Colon (tissue), 2 donors: ENCODE measurements around the gene PTPRM.

Source experiments
- FAIRE-seq: peaks from 2 replicates; lab custom pipeline; 2012; peaks lifted over from hg19 to GRCh38; lab: Jason Lieb, UNC
- donor health status: control.
- donor health status: control.

The PTPRM gene

DNA sequence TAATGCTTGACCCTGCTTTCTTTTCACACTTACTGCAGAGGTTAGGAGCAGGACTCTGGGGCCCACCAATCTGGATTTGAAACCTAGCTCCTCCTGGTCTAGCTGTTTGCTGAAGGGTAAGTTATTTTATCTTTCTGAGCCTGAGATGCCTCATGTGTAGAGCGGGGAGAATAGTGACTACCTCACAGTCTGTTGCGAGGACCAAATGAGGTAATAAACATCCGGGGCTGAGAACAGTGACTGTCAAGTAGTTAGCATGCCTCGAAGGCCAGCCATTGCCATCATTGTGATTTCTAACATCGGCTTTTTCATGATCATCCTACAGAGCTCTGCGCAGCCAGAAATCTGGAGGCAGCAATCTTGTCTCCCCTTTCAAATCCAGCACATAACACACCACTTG, 32.9 kb downstream of the PTPRM start:
- no peak for FAIRE-seq

GRCh38 chr18:7600528-7601245, 33.6 kb downstream of the PTPRM start:
- no peak for FAIRE-seq

GRCh38 chr18:7601246-7601615, 34.1 kb downstream of the PTPRM start:
- no peak for FAIRE-seq

DNA sequence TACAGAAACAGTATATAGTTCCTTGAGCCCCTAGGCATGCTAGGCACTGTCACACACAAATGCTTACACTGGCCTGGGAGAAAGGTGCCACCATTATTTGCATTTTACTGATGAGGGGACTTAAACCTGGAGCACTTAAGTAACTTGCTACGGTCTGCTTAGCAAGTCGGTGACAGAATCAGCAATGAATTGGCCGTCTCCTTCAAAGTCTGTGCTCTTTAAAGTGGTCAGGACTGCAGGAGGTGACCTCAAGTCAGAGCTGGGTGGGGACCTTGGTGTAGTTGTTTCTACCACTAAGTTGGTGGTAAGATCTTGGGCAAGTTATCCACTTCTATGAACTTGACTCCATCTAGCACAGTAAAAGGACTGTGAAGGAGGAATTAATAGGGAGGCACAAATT, 34.8 kb downstream of the PTPRM start:
- no peak for FAIRE-seq

GRCh38 chr18:7603259-7604000, 36.3 kb downstream of the PTPRM start:
- no peak for FAIRE-seq

- no peak for FAIRE-seq
These were observed 37.2 kb downstream of the PTPRM start for GRCh38 chr18:7604361-7604760.

GRCh38 chr18:7605705-7606104, 38.6 kb downstream of the PTPRM start:
- FAIRE-seq: no peak

DNA sequence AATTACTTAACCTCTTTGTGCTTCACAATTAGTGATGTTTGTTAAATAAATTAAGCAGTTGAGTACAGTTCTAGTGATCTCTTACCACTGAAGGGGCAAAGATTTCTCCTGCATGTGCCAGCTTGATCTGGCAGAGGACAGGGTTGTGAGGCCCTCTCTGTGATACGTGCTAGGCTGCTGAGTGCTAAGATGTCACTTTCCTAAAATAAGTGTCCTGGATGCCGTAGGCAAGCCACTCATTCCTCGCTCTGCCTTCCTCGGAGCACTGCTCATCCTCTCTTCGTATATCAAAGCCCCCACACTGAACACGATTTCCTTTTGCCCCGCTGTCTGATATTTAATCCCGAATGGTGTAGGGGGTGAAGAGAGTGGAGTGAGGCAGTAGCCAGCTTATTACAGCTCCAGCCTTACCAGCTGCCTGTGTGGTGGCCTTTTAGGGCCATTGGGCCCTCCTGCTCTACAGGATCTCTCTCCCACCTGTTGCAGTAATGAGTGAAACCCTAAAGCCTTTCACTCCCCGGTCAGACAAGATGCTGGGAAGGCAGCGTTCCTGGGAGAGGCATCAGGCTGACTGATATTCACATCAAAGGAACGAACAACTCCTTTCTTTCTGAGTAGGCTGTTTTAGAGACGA, 40.5 kb downstream of the PTPRM start:
- FAIRE-seq: no peak

DNA sequence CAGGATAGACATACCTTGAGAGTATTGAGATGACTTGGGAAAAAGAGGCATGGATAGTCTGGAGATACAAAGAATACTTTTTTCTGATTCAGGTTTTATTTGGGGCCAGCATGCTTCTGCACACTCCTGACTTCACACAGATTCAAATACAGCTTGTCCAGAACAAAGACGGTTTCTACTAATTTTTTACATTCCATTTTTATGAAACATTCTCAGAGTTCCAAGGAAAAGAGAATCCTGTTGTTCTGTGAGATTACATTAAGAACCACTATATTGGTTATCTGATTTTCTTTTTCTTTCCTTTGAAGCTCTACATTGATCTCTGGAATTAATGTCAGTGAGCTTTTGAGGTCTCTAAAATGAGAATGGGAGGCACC, 41.0 kb downstream of the PTPRM start:
- FAIRE-seq: no peak

DNA sequence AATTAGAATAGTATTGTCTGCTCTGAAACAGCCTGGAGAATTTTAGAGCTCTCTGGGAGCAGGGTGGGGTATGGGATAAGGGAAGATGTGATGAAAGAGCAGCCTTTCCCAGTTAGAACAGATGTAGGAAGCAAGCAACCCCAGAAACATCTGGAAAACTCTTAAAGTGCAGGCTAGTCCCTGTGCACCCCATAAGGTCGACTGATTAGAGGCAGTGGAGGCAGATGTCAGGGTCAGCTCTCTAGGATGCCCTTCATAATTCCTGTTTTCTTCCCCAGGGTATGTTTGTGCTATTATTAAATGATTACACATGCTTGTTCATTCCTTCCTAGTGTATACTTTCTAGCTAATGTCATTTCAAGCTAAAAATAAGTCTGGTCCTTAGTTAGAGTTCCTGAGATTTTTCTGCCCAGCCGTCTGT, 41.7 kb downstream of the PTPRM start:
- FAIRE-seq: no peak

DNA sequence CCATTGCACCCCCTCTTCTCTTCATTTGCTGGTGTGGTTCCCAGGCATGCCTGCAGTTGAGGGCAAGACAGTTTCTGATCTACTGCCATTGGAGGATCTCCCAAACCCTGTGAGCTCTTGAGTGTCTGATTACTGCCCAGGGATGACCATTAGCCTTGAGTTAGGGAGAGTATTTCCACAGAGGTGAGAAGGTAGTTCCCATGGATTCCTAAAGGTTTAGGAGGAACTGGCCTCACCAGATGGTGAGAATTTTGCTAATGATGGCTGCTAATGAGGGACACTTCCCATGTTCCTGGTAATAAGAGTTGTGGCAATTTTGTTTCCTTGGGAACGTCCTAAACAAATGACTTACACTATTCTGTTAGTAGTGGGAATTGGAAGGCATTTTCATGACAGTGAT, 42.5 kb downstream of the PTPRM start:
- no peak for FAIRE-seq

DNA sequence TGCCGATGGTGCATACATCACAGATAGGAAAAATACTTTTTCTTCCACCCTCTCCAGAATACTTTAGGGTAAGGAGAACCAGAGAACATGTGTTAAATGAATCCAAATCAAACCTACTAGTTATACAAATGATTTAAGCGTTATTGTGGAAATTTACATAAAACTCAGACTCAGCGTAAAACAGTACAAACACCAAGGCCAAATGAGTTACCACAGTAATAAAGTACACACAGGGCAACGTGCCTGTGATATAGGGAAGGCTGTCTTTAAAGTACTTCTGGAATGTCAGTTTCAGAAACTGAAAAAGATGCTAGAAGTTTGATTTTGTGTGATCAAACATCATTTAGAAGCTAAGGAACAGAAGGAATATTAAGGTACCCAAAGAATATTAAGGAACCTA, 46.9 kb downstream of the PTPRM start:
- no peak for FAIRE-seq

DNA sequence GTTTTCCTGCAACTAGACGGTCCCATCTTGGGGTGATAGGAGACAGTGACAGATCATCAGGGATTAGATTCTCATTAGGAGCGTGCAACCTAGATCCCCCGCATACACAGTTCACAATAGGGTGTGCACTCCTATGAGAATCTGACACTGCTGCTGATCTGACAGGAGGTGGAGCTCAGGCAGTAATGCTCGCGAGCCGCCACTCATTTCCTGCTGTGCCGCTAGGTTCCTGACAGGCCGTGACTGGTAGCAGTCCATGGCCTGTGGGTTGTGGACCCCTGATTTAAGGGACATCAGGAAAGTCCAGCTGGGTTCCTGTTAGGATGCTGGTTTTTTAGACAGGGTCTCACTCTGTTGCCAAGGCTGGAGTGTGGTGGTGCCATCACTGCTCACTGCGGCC, 48.7 kb downstream of the PTPRM start:
- FAIRE-seq: no peak

- no peak for FAIRE-seq
These were observed 49.5 kb downstream of the PTPRM start for GRCh38 chr18:7616661-7617060.

GRCh38 chr18:7617738-7618422, 50.8 kb downstream of the PTPRM start:
- no peak for FAIRE-seq

DNA sequence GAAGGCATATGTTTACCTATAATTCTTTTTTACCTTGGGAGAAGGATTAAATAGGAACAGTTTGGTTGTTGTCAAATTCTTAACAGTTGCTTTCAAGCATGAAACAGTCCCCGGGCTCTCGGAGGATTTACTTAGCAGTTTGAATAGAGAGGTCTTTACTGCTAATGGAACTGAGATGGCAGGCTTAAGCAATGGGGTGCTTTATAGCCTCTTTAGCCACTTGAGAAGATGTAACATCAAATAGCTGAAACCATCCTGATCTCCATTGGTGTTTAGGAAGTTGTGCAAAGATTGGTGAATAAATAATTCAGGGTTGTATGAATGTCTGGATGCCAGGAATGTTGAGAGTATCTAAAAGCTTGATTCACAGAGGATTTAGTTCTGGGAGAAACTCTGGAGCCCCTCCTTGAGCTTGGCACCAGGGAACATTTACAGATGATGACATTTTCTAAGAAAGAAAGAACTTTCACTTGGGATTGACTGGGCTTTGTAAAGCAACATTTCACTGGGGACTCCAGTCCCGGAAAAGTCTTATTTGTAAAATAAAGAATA, 51.9 kb downstream of the PTPRM start:
- FAIRE-seq: no peak

DNA sequence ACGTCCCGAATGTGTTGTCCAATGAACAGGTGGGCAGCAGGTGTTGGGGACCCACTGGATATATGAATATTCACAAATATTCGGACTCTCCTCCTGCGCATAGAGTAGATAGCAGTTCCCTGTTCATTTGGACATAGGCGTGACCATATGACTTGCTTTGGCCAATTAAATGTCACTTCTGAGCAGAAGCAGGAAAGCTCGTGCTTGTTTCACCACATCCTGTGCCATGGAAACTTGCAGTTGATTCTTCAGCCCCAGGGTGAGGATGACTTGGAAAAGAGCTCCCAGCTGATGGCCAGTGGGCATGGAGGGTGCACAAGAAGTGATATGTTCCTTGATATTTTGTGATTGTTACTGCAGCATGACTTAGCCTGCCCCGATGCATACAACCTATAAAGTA, 52.6 kb downstream of the PTPRM start:
- no peak for FAIRE-seq

DNA sequence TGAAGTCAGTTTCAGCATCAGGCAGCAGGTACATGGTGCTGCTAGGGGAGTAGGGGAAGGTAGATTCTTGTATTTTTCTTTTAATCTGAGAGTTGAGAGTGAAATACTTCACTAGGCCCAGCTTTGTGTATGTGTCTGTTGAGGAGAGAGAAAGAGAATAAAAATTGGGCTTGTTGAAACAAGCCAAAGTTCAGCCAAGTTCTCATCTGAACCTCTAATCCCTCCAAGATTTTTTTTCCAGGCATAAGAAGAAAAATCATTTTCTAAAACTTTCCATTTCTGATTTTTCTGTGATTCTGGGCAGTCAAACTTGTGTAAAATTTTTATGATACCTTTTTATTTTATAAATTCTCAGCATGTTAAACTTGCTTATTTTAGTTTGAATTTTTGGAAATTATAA, 55.6 kb downstream of the PTPRM start:
- no peak for FAIRE-seq

DNA sequence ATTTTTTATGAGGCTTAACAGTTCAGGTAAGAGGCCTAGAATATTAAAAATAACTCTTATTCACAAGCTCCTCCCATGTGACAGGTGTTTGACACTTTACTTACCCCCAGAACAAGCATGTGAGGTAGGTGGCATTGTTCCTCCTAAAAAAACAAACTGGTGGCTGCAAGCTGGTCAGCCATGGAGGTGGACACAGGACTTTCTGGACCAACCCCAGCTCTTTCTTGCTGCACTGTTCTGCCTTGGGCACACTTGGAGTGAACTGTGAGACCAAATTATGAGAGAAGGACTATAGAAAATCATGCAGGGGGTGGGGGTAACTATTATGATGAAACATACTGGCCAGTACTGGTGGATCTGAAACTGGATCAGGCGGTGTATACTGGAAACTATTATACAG, 56.6 kb downstream of the PTPRM start:
- FAIRE-seq: no peak

- FAIRE-seq: no peak
These were observed 57.6 kb downstream of the PTPRM start for GRCh38 chr18:7624697-7625096.

GRCh38 chr18:7626175-7626921, 59.2 kb downstream of the PTPRM start:
- no peak for FAIRE-seq

DNA sequence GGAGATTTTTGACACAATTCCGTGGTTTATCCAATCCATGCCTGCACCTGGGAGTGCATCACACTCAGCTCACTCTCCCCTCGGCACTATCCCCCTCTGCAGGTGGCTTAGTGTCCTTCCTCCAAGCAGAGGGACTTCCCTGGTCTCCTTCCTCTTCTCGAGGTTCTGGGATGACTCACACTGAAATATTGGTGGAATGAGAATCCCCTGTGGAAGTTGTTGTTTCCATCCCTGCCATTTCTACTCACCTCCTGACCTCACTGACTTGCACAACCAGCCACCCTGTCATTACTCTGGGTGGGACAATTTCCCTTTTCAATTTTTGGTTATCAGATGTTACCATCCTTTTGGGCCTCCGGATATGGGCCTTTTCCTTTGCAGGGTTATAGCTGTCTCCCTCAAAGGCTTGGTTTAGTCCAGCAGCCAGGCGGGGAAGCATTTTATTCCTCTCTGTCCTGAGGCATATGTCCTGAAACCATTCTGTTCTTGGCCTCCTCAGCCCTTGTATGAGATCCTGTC, 59.9 kb downstream of the PTPRM start:
- no peak for FAIRE-seq
